DND-41 (cell line): Measurements from ENCODE around the gene ACOT12.

ENCODE experiments used
- CTCF ChIP-seq: IDR thresholded peaks from 2 replicates; pipeline ENCODE4 v1.5.1; 2012; ENCODE audit warnings: borderline replicate concordance, low read length, moderate library complexity, mild to moderate bottlenecking; ENCODE audit not compliant: poor library complexity, severe bottlenecking; ENCODE audit errors: extremely low read depth
- EZH2 ChIP-seq: IDR thresholded peaks from 3 replicates; pipeline ENCODE4 v1.6.1; 2012; ENCODE audit warnings: borderline replicate concordance, low read depth, mild to moderate bottlenecking, moderate library complexity, low read length, inconsistent platforms; ENCODE audit not compliant: severe bottlenecking

GRCh38 chr5:81405126-81405891 is 11.4 kb upstream of the ACOT12 start:
- TF ChIP-seq CTCF (no peak), EZH2 (no peak)
